Medulla oblongata (tissue), 1 donor: ENCODE measurements around the gene LEPR.
"Not testable (repeated sequence)": the region's sequence is repeated elsewhere in the genome, so short reads cannot be mapped to it uniquely, and the experiment has no call there.

Experiments
- DNase-seq: peaks from one replicate; pipeline ENCODE4 v3.0.0-alpha.2; 2015; ENCODE audit errors: extremely low spot score

The LEPR gene, protein sequence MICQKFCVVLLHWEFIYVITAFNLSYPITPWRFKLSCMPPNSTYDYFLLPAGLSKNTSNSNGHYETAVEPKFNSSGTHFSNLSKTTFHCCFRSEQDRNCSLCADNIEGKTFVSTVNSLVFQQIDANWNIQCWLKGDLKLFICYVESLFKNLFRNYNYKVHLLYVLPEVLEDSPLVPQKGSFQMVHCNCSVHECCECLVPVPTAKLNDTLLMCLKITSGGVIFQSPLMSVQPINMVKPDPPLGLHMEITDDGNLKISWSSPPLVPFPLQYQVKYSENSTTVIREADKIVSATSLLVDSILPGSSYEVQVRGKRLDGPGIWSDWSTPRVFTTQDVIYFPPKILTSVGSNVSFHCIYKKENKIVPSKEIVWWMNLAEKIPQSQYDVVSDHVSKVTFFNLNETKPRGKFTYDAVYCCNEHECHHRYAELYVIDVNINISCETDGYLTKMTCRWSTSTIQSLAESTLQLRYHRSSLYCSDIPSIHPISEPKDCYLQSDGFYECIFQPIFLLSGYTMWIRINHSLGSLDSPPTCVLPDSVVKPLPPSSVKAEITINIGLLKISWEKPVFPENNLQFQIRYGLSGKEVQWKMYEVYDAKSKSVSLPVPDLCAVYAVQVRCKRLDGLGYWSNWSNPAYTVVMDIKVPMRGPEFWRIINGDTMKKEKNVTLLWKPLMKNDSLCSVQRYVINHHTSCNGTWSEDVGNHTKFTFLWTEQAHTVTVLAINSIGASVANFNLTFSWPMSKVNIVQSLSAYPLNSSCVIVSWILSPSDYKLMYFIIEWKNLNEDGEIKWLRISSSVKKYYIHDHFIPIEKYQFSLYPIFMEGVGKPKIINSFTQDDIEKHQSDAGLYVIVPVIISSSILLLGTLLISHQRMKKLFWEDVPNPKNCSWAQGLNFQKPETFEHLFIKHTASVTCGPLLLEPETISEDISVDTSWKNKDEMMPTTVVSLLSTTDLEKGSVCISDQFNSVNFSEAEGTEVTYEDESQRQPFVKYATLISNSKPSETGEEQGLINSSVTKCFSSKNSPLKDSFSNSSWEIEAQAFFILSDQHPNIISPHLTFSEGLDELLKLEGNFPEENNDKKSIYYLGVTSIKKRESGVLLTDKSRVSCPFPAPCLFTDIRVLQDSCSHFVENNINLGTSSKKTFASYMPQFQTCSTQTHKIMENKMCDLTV

DNA sequence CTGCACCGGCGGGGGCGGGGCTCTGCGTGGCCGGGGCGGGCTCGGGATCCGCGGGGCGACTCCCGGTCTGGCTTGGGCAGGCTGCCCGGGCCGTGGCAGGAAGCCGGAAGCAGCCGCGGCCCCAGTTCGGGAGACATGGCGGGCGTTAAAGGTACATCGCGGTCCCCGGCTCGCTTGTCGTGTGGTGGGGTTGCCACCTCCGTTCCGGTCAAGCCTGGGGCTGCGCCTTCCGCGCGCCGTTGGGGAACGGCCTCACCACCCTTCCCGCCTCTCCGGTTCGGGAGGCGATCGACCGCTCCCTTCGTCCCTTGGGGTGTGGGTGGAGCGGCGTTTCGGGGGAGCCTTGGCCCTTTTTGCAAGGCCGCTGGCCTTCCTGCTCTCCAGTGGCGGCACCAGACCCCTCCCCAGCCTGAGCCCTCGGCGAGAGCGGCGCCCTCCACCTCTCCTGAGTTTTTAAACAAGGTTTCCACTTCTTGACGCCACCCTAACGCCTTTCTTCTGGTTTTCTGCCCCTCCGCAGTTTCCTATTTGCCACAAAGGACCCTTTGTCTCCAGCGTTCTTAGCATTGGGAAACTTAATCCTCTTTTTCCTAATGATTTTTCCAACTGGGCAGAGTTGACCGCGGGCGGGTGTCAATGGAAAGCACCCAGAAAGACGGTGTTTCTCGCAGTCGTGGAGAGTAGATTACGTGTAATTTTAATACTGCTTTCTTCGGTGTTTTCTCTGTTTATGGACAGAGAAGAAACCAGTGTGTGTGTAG lies at the start of gene LEPR, which contains the start of gene LEPROT:
Gene LEPR (plus strand): TSS at position 79 of the 761 bp plus-strand sequence. CDS start 144,898 bp downstream, outside the sequence.
Gene LEPROT (plus strand): TSS at position 79 of the 761 bp plus-strand sequence. CDS start 57 bp downstream, at position 136.
- no peak for DNase-seq

DNA sequence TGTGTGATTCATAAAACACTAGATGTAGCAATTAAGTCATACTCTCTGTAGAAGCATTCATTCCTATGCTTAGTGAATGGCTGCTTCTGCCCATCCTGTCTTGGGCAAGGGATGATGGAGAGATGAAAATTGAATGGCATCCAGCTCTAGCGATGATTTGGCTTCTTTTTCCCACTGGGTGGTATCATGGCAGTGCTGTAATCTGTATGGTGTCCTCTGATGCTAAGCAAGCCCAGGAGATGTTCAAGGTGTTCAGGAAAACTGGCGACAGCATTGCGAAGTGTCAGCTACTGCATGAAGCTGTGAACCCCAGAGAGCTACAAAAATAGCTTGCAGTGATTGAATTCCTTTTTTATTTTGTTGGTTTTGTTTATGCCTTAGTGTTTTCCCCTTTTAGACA lies 48.9 kb upstream of the LEPR start:
- DNase-seq: no peak

DNA sequence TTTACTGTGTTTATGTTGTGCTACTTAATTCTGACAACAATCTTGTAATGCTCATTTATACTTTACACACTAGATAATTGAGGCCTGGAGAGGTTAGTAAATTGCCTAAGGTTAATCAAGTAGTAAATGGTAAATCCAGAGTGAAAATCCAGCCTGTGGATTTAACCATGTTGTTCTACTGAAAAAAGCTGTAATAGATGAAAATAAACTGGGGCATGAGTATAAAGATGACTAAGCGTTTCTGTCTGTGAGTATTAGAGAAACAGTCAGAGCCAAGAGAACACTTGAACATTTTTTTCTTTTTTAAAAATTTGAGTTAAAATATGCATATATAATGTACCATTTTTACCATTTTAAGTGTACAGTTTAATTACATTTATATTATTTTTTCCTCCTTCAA lies 47.9 kb upstream of the LEPR start:
- no peak for DNase-seq

DNA sequence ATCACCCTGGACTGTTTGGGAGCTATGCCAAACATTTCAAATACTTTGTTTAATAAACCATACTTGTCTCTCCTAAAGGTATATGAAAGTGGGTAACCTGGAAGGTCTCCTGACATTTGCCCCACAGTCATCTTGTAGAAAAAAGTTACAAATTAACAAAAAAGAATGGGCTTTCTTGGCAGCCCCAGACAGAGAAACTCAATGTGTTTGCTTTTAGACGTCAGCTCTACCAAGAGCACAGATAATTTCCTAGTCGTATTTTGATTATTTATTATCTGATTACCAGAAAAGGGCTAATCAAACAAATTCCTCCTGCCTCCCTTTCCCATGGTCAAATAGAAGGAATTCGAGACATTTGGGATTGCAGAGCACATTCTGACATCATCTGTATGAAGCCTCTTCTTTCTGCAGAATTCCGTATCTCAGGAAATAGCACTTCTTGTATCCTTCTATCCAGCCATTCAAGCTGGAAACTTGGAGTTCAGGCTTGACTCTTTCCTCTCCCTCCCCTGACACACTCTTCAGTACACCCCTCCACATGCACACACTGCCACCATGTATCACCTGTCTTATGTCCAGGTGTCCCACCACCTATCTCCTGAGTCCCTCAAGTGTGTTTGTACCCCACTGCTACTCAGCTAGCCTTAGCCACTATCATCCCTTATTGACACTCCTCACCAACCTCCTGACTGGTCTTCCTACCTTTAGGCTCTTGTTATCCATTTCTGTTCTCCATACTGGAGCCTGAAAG lies 42.8 kb upstream of the LEPR start:
- no peak for DNase-seq

DNA sequence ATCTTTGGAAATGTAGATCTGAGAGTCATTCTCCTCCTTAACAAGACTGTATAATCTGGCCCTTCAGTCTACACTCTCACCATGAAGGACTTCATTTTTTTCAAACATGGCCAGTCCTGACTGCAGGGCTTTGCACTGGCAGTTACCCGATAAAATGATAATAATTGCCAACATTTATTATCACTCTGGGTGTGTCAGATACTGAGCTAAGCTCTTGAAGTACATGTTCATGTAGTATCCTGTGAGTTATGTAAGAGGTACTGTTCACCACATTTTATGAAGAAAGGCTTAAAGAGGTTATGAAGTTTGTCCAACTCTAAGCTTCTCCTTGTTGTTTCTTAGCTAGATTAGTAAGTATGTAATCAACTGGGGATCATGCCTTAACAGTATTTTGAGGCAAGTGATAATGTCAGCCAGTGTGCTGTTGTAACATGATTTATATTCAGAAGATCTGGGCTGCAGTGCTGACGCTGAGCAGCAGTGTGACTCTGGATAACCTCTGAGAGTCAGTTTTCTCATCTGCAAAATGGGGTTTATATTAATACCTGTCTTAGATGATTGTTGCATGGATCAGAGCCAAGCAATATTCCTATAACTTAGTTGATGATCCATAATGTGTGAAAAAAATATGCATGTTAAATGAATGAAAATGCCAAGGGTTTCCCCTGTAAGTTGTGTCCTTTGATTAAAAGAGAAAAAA lies 42.1 kb upstream of the LEPR start:
- no peak for DNase-seq

DNA sequence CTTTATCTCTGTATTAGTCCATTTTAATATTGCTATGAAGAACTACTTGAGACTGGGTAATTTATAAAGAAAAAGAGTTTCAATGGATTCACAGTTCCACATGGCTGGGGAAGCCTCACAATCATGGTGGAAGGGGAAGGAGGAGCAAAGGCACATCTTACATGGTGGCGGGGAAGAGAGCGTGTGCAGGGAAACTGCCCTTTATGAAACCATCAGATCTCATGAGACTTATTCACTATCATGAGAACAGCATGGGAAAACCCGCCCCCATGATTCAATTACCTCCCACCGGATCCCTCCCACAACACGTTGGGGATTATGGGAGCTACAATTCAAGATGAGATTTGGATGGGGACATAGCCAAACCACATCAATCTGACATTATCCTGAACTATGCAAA lies 36.0 kb upstream of the LEPR start:
- DNase-seq: not testable (repeated sequence)

DNA sequence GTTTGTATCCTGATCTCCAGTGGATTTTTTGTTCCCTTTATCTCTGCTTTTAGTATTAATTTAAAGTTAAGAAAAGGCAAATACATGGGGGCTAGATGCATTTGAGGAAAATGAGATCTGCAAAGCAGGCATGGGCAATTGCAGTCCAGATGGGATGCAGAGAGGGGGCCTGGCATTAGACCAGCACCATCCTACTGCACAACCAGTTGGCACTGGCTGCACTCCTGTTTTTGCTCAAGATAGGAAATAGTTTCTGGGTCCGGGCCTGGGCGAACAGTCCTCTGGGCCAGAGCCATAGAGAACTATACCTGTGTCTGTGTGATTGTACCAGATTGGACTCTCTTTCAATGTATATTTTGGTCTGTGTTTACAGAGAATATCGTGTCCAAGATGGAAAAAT lies 34.0 kb upstream of the LEPR start:
- DNase-seq: no peak

DNA sequence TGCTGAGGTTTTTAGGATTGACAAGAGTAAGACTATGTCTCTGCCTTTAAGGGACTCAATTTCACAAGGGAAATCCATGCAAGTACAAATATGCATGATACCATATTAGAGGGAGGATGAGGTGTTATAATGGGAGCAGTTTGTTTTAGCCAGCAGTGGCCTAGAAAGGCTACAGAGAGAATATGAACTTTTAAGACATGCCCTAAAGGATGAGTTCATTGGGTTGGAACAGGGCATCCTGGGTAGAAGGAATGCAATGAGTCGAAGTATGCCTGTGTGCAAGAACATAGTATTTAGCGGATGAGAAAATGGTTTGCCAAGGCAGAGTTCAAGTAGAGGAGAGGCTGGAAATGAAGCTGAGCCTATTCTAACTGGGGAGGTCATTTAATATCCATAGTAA lies 32.6 kb upstream of the LEPR start:
- no peak for DNase-seq

DNA sequence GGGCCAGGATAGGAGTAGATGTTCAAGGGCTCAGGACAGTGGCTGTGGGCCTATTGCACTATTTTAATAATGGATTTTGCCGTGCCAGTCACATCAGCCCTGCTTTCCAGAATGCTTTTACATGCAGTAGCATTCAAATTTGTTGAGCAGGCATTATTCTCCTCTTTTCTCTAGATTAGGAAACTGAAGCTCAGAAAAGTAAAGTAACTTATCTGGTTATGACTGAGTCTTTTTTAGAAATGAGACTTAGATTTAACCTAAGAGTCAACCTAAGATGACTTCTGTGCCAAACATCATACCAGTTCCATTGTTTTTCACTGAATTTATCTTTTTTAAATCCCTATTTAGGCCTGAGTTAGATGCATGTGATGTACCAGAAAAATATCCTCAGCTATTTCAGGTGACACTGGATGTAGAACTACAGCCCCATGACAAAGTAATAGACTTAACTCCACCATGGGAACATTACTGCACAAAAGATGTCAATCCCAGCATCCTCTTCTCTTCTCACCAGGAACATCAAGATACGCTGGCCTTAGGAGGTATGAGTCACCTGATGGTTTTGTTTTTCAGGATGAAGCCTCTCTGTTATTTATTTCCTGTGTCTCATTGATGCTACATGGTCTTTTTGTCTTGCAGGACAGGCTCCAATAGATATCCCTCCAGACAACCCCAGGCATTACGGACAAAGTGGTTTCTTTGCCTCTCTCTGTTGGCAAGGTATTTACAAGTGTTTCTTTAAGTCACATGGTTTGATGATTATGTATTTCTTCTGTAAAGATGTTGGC lies 31.4 kb upstream of the LEPR start:
- DNase-seq: no peak

DNA sequence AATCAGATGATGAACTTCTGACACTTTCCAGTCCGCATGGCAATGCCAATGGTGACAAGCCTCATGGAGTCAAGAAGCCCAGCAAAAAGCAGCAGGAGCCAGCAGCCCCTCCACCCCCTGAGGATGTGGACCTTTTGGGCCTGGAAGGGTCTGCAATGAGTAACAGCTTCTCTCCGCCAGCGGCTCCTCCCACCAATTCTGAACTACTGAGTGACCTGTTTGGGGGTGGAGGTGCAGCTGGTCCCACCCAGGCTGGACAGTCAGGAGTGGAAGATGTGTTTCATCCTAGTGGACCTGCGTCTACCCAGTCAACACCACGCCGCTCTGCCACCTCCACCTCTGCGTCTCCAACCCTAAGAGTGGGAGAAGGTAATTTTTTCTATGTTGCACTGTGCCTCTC lies 28.0 kb upstream of the LEPR start:
- no peak for DNase-seq

DNA sequence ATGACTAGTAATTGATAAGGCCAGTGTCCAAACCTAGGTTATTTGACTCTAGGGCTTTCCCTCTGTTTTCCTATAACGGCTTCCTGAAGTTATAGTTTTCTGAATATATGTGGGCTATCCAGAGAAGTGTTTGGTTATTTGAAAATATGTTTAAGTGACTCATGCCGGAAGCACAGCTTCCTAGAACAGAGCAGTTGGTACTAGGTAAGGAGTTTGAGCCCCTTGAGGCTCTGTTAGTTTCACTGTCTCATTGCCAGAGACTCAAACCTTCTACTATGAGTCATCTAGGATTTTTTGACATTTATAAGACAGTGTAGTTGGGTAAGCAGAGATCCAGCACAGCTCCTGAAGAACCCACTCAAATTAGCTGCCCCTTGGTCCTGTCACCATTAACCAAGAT lies 27.1 kb upstream of the LEPR start:
- no peak for DNase-seq

DNA sequence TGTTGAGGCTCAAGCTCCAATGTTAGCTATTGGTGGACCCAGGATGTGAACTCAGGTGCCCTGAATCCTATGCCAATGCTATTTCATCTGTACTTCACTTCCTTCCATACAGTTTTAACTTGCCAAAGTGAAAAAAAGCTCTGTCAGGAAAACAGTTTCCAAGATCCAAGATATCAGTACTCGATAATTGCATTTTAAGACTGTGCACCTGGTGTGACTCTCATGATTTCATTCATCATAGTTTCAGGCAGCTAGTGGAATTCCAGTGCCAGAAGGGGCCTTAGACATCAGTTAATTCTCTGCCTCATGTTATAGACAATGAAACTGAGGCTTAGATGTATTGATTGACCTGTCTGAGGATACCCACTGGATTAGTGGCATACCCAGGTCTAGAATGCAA lies 26.5 kb upstream of the LEPR start:
- no peak for DNase-seq

DNA sequence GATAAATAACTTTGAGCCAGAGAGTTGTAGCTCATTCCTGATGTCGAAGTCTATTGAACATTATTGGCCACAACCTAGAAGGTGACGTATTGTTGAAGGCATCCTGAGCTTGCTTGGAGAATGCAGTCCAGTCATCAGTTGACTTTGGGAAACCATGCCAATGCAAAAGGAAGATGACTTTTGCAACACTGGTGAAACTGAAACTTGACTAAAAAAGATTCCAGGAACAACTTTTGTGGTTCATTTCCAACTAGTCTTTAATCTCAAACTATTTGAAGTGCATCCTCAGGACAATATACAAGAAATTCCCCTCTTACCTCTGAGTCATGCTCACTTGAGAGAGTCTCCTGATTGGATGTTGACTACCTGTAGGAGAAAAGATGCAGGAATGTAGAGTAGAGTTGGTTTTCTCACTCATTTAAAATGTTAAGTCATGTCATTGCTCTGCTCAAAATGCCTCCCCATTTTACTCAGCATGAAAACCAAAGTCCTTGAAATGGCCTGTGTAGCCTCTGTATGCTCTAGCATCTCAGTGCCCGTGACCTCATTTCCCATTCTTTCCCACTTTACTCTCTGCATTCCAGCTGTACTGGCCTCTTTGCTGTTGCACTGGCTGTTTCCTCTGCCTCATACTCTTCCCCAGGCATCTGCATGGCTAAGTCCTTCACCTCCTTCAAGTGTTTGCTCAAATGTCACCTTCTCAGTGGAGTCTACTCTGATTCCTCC lies 24.4 kb upstream of the LEPR start:
- DNase-seq: peak; percentile 5

DNA sequence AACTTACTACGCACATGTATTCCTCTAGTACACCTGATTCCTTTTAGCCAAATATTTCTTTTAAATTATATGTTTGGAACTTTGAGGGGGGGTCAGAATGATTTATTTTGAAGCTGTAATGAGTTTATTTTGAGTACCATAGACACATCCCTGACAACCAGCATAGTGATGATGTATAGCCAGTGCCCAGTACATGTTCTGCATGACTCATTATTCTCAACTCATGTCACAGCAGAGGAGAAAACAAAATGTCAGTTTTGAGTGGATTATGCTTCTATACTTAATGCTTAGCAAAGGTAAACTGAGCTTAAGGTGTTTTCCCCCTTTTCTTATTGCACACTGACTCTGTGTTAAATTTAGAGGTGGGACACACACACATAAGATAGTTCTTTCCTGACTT lies 22.4 kb upstream of the LEPR start:
- DNase-seq: no peak

DNA sequence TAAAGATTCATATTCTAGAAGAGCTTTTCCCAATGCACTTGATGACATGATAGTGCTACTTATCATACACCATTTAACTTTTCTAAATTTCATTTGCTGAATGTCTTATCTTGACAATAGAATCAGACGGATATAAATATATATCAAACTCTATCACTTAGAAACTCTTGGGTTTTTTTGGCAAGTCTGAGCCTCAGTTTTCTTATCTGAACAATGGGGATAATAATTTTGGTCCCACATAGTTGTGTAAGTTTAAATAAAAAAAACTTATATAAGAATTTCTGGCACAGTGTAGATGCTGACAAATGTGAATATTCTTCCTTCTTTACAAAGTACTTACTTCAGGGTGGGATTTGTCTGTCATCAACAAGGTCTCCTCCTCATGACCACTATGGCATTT lies 21.5 kb upstream of the LEPR start:
- DNase-seq: no peak

DNA sequence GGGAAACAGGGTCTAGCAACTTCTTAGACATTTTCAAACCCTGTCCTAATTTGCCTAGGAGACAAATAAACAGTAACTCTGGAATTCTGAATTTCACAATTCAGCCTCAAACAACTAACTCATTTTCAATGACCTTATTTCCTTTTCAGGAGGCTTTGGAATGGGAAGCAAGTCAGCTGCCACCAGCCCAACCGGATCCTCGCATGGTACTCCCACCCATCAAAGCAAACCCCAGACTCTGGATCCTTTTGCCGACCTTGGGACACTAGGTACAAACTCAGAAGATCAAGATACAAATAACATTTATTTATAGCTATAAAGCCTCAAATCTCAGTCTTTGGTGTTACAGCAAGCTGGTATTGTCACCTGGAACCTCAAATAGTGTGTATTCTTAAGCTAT lies 18.9 kb upstream of the LEPR start:
- DNase-seq: peak; percentile 5

DNA sequence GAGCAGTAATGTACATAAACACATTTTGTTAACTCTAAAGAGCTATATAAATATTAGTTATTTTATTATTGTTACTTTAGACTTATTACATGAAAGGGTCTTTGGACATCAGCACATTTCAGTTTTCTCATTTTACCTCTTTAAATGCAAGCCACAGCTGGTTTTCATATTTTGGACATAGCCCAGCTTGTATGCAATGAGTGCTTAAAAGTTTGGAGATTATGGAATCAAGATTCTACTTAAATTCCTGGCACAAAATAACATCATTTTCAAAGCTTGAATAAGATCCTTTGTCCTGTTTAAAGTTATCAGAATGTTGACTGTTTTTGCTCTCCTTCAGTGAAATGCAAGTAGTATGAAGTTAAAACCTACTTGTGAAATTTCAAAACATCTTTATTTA lies 15.5 kb upstream of the LEPR start:
- no peak for DNase-seq

DNA sequence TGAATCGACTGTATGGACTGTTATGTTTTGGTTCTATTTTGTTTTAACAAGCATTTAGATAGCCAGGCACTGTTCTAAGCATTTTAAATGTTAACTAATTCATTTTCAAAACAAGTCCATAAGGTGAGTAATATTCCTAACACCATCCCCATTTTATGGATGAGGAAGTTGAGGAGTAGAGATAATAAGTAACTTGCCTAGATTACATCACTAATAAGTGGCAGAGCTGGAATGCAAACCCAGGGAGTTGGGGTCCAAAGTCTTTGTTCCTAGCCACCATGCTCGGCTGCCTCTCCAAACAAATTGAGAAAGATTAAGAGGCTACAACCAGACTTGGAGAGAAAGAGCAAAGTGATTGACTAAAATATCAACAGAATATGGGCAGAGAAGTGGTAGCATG lies 12.6 kb upstream of the LEPR start:
- DNase-seq: no peak

DNA sequence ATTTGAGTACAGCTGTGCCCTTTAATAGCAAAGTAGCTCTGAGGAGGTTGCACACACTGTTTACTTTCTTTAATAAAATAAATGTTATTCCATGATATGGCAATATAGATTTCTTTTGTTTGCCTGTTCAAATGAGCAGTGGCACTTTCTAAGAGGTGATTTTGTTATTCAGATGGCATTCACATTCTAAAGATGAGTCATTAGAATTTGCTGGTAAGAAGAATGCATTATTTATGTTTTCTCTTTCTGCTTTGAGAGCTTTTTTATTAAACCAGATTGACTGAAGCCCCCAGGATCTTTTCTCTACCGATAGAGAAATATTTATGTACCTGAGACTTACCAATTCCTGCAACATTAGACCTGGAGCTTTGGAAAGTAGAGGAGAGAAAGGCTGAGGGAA lies 11.2 kb upstream of the LEPR start:
- no peak for DNase-seq
